GM18526 (cell line): ENCODE data around the gene OGFOD3.
A peak's percentile ranks its signal among the peaks of the same experiment; 100 is the strongest.

Experiments
- POLR2A ChIP-seq: IDR thresholded peaks from 3 replicates; pipeline ENCODE4 v1.6.1; 2011; ENCODE audit not compliant: insufficient read length; ENCODE audit errors: extremely low read depth

Gene OGFOD3

GRCh38 chr17:82449131-82449882 is 30.9 kb upstream of the OGFOD3 start:
- TF ChIP-seq POLR2A: peak; percentile 70

GRCh38 chr17:82447876-82448275 is 29.5 kb upstream of the OGFOD3 start:
- no peak for TF ChIP-seq POLR2A

- no peak for TF ChIP-seq POLR2A
Observed at GRCh38 chr17:82446649-82447048, 28.3 kb upstream of the OGFOD3 start.

GRCh38 chr17:82446124-82446523 is 27.7 kb upstream of the OGFOD3 start:
- TF ChIP-seq POLR2A: no peak

GRCh38 chr17:82445542-82445941 is 27.2 kb upstream of the OGFOD3 start:
- TF ChIP-seq POLR2A: no peak

- TF ChIP-seq POLR2A: no peak
Observed at GRCh38 chr17:82444941-82445521, 26.6 kb upstream of the OGFOD3 start.

- TF ChIP-seq POLR2A: peak; percentile 2
Observed at GRCh38 chr17:82444284-82444893, 26.0 kb upstream of the OGFOD3 start.

GRCh38 chr17:82443465-82444283 is 25.3 kb upstream of the OGFOD3 start:
- peak; percentile 0 for TF ChIP-seq POLR2A

- no peak for TF ChIP-seq POLR2A
Observed at GRCh38 chr17:82442643-82443464, 24.5 kb upstream of the OGFOD3 start.

GRCh38 chr17:82441691-82442487 is 23.5 kb upstream of the OGFOD3 start:
- no peak for TF ChIP-seq POLR2A

GRCh38 chr17:82440991-82441627 is 22.7 kb upstream of the OGFOD3 start:
- no peak for TF ChIP-seq POLR2A

- TF ChIP-seq POLR2A: peak; percentile 9
Observed at GRCh38 chr17:82440469-82440981, 22.1 kb upstream of the OGFOD3 start.

GRCh38 chr17:82439829-82440365 is 21.5 kb upstream of the OGFOD3 start:
- no peak for TF ChIP-seq POLR2A
